Calu3 (cell line): ENCODE measurements around the gene ADD3. TPM values are rescaled to one million over a fixed set of nuclear protein-coding genes. Genes with fewer than 3 reads are reported as not detected.

Experiments used
- BruUV-seq: library from RNA; stranded (reverse); fragments of 400-500 nt; replicated peaks from 2 replicates; lab custom pipeline; 2021; lab: Mats Ljungman, UMichigan
- CTCF ChIA-PET: fragments of 300-600 bp; sonication (Branson Sonifier 250); formaldehyde crosslinking; loops from one replicate; lab custom pipeline; 2022; ENCODE audit warnings: antibody characterized with exemption; lab: Charles Lee
- DNase-seq: peaks from one replicate; pipeline ENCODE4 v3.0.0; 2022
- H3K27ac Mint-ChIP-seq: one replicate; pipeline ENCODE4 v1.8.0; 2022; ENCODE audit warnings: mixed read lengths; ENCODE audit not compliant: unreplicated experiment
- H3K27me3 Mint-ChIP-seq: one replicate; pipeline ENCODE4 v1.8.0; 2022; ENCODE audit warnings: mixed read lengths; ENCODE audit not compliant: unreplicated experiment
- H3K36me3 Mint-ChIP-seq: one replicate; pipeline ENCODE4 v1.8.0; 2022; ENCODE audit warnings: mild to moderate bottlenecking, moderate library complexity, mixed read lengths; ENCODE audit not compliant: insufficient read depth, unreplicated experiment
- H3K4me1 Mint-ChIP-seq: one replicate; pipeline ENCODE4 v1.8.0; 2022; ENCODE audit warnings: mild to moderate bottlenecking, low read depth, mixed read lengths; ENCODE audit not compliant: unreplicated experiment
- H3K4me3 Mint-ChIP-seq: one replicate; pipeline ENCODE4 v1.8.0; 2022; ENCODE audit warnings: mild to moderate bottlenecking, low read depth, moderate library complexity, mixed read lengths; ENCODE audit not compliant: unreplicated experiment
- H3K9me3 Mint-ChIP-seq: one replicate; pipeline ENCODE4 v1.8.0; 2022; ENCODE audit warnings: low read depth, mixed read lengths; ENCODE audit not compliant: unreplicated experiment
- intact Hi-C: fragments of 100-400 bp; cut with micrococcal nuclease; formaldehyde crosslinking; loops from one replicate; pipeline ENCODE4 v1.10.0; 2022; ENCODE audit not compliant: unreplicated experiment
- total RNA-seq: library from RNA; stranded (reverse); gene quantifications from 2 replicates; pipeline ENCODE4 v1.2.3, GENCODE V29; 2022
- TF ChIP-seq, protein P1 (sequence below): fragments of 200-600 bp; IDR thresholded peaks from one replicate; pipeline ENCODE4 v1.8.0; 2022; ENCODE audit warnings: antibody characterized with exemption; ENCODE audit not compliant: unreplicated experiment

ADD3 gene
- total RNA-seq, 1 experiment from 2014 or later: 64.4 TPM

- TF ChIP-seq, protein P1, sequence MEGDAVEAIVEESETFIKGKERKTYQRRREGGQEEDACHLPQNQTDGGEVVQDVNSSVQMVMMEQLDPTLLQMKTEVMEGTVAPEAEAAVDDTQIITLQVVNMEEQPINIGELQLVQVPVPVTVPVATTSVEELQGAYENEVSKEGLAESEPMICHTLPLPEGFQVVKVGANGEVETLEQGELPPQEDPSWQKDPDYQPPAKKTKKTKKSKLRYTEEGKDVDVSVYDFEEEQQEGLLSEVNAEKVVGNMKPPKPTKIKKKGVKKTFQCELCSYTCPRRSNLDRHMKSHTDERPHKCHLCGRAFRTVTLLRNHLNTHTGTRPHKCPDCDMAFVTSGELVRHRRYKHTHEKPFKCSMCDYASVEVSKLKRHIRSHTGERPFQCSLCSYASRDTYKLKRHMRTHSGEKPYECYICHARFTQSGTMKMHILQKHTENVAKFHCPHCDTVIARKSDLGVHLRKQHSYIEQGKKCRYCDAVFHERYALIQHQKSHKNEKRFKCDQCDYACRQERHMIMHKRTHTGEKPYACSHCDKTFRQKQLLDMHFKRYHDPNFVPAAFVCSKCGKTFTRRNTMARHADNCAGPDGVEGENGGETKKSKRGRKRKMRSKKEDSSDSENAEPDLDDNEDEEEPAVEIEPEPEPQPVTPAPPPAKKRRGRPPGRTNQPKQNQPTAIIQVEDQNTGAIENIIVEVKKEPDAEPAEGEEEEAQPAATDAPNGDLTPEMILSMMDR: no peak
- Mint-ChIP-seq H3K9me3 (no peaks in the 10 kb centered on the region), H3K27me3 (no peaks in the 10 kb centered on the region), H3K27ac (no peak overlapping the region), H3K4me3 (no peak overlapping the region), H3K4me1 (peaks cover 35% of the 10 kb centered on the region), H3K36me3 (no peaks in the 10 kb centered on the region)
- intact Hi-C loops: loop anchor here (2.0 kb wide), 1 partner anchor 132 kb away; no protein-coding TSS in a partner anchor
- no peak for DNase-seq
- no TSS peak for BruUV-seq
- CTCF ChIA-PET: no interaction called here
These were observed 9.3 kb downstream of the ADD3 start for GRCh38 chr10:110017052-110017451.

DNA sequence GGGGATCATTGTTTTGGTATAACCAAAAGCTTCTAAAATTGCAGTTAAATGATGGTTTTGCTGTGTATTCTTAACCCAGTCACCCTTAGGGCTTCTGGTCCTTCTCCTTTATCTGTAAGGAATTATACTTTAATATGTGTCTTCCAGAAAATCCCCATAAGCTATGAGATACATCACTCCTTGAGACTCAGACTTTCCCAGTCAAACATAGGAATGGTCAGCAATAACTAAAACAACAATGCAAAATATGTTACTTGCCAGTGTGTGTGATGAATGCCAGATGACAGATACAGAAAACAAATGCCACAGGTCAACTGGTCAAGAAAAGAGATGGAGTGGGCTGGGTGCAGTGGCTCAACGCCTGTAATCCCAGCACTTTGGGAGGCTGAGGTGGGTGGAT, 10.1 kb downstream of the ADD3 start:
- no peak for DNase-seq
- CTCF ChIA-PET: no interaction called here
- Mint-ChIP-seq H3K4me1 (peaks cover 43% of the 10 kb centered on the region), H3K9me3 (no peaks in the 10 kb centered on the region), H3K27me3 (no peaks in the 10 kb centered on the region), H3K4me3 (no peak overlapping the region), H3K27ac (no peak overlapping the region), H3K36me3 (no peaks in the 10 kb centered on the region)
- BruUV-seq: no TSS peak
- TF ChIP-seq, protein P1: no peak
- intact Hi-C loops: loop anchor here (2.0 kb wide), 1 partner anchor 133 kb away; no protein-coding TSS in a partner anchor

- TF ChIP-seq, protein P1: no peak
- Mint-ChIP-seq H3K27me3 (no peaks in the 10 kb centered on the region), H3K4me1 (peaks cover 32% of the 10 kb centered on the region), H3K36me3 (no peaks in the 10 kb centered on the region), H3K4me3 (no peak overlapping the region), H3K27ac (no peak overlapping the region), H3K9me3 (no peaks in the 10 kb centered on the region)
- no peak for DNase-seq
- CTCF ChIA-PET: no interaction called here
- no TSS peak for BruUV-seq
- intact Hi-C loops: no loop called here
These were observed 12.5 kb downstream of the ADD3 start for GRCh38 chr10:110020265-110020664.

DNA sequence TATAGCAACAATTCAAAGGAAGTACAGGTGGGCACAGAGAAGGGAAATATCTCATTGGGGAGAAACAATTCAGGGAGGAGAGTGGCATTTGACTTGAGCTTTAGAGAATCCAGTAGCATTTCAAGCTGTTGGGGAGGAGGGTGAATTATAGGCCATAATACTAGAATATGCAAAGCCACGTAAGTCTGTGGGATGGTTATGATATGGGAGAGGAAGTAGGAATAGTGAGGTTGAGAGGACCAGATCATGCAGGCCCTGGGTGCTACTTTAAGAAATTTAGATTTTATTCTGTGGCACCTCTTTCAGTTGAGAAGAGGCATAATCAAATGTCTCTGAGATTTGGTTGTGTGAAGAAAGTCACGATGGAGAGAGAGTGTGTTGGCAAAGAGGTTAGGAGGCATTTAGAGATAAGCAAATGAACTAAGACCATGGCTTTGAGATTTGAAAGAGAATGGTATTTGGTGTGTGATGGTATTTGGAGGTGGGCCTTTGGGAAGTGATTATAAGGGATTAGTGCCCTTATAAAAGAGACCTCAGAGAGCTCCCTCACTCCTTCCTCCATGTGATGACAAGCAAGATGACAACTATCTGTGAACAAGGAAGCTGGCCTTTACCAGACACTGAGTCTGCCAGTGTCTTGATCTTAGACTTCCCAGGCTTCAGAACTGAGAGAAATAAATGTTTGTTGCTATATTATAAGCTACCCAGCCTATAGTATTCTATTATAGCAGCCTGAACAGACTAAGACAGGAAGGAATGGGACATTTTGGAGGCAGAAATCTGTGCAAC, 15.1 kb downstream of the ADD3 start:
- H3K4me3 Mint-ChIP-seq: no peak overlapping the region
- DNase-seq: no peak
- H3K36me3 Mint-ChIP-seq: no peaks in the 10 kb centered on the region
- CTCF ChIA-PET: no interaction called here
- H3K27ac Mint-ChIP-seq: no peak overlapping the region
- H3K9me3 Mint-ChIP-seq: no peaks in the 10 kb centered on the region
- peaks cover 20% of the 10 kb centered on the region for H3K4me1 Mint-ChIP-seq
- BruUV-seq: no TSS peak
- TF ChIP-seq, protein P1: no peak
- intact Hi-C loops: no loop called here
- no peaks in the 10 kb centered on the region for H3K27me3 Mint-ChIP-seq
